ENCODE data around the gene ANXA6.

Gene ANXA6

GRCh38 chr5:151097061-151097460 is 60.5 kb downstream of the ANXA6 start:
- DNase-seq = no peak

DNA sequence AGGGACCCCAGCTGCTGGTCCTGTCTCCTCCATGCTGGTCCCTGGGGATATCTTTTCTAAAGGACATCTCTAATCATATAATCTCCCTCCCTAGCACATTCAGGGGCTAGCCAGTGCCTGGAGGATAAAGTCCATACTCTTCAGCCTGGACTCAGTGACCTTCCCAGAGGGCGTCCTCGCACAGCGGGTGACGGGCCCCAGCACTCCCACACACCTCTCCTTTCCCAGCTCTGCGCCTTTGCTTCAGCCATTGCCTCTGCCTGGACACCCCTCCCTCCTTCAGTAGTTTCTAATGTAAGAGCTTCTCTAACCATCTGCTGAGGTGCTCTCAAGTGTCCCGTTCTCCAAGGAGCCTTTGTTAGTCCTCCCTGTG is 61.6 kb downstream of the ANXA6 start:
- no peak for DNase-seq

- DNase-seq = no peak
These were observed 62.1 kb downstream of the ANXA6 start for GRCh38 chr5:151095341-151096000.

GRCh38 chr5:151094852-151095245 is 62.7 kb downstream of the ANXA6 start:
- DNase-seq = no peak

GRCh38 chr5:151094030-151094851 is 63.3 kb downstream of the ANXA6 start:
- no peak for DNase-seq

- DNase-seq = no peak
These were observed 64.1 kb downstream of the ANXA6 start for GRCh38 chr5:151093476-151093889.

GRCh38 chr5:151092762-151093161 is 64.8 kb downstream of the ANXA6 start:
- no peak for DNase-seq

DNA sequence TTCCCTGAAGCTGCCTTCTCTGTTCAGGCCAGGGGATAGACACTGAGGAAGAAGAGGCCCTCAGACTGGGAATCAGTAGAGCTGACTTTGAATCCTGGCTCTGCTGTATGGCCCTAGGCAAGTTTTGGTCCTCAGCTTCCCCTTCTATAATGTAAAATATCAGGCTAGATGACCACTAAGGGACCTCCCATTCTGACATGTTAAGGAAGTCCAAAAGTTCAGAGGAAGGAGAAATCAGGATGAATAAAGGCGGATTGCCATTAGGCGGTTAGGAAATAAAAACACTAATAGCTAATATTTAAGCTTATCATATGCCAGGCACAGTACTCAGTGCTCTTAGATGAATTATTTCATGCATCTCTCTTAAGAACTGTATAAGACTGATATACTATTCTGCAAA is 67.9 kb downstream of the ANXA6 start:
- no peak for DNase-seq

DNA sequence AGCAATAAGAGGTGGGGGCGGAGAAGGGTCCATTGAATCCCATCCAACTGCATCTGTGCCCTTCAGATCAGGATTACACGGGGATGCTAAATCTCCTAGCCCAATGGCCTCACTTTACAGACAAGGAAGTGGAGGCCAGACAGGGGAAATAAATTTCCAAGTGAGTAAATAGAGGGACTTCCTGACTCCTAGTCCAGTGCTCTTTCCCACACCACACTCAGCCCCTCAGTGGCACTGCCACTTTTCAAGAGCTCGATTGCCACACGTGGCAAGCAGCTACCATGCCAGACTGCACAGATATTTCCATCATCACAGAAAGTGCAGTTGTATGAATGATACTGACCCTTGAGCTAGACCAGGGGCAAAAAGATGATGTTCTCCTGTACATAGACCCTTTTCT is 68.6 kb downstream of the ANXA6 start:
- no peak for DNase-seq

DNA sequence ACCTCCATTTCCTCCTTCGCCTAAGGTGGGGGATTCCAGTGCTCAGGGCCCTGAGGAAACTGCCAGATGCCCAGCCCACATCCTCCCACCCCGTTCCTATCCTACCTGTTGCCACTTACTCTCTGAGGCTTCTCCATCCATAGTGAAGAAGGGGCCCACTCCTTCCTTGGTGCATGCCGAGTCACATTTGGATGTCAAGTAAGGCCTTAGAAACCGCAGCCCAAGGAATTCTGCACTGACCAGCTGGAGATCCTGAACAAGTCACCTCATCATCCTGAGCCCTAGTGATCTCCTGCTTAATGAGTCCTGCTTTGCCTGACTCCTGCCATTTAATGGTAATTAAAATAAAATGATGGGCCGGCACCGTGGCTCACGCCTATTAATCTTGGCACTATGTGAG is 70.1 kb downstream of the ANXA6 start:
- no peak for DNase-seq

- DNase-seq = no peak
These were observed 70.6 kb downstream of the ANXA6 start for GRCh38 chr5:151086905-151087360.

GRCh38 chr5:151086192-151086869 is 71.2 kb downstream of the ANXA6 start:
- no peak for DNase-seq

GRCh38 chr5:151085517-151086041 is 72.0 kb downstream of the ANXA6 start:
- DNase-seq = no peak

GRCh38 chr5:151084363-151084762 is 73.2 kb downstream of the ANXA6 start:
- no peak for DNase-seq

DNA sequence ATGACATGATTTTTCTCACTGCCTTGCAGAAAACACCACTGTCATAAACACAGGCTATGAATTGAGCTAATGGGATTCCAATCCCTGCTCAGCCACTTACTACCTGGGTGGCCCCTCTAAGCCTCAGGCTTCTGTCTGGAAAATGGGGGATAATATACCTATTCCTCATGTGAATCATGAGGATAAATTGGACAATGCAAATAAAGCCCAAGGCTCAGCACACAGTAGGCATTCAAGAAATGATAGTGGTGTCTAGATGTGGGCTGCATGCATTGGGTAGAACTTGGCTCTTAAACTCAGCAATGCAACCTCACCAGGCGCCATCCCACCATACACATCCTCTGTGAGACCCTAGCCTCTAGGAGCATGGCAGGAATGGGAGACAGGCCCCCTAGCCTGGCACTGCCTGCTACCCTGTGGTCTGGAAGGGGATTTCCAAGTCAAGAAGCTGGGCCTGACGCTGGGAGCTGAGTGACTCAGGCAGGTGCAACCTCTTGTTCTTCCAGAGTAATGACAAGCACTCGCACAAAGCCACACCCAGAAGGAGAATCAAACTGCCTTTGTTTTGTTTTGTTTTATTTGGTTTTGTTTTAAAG is 74.4 kb downstream of the ANXA6 start:
- DNase-seq = peak; percentile 17

GRCh38 chr5:151082282-151082902 is 75.2 kb downstream of the ANXA6 start:
- no peak for DNase-seq

DNA sequence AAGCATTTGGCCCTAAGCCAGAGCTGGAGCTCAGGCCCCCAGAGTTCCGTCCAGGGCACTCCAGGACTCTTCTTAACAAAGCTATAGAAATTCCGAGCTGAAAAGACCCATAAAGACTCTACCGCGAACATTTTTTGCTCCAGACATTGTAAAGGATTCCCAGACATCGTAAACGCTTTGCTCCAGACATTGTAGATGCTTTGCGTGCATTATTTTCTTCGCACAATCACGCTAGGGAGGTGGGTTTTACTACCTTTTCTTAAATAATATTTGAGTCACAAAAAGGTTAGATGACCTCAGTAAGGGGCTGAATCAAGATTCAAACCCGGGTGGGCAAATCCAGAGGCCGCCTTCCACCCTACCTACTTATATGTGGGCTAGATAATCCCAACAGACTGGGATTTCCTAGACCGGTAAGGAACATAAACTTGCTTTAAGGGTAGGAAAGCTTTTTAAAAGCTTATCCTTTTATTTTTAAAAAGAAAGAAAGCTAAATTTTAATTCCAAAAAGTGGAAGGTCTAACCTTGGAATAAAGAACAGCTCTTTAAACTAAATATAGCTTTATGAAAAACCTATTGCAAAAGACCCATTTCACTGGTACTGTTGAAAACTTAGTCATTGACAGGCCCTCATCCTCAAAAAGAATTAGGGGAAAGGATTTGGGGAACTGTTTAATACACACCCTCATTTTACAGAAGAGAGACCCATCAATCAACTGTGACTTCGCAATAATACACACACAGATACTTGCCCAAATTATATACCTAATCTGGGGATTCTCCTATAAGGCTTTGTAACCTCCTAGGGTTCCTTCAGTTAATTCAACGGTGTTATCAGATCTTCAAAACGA is 75.9 kb downstream of the ANXA6 start:
- no peak for DNase-seq

GRCh38 chr5:151080613-151081430 is 76.8 kb downstream of the ANXA6 start, which contains the start of gene TNIP1:
Gene TNIP1, minus strand, starts transcription at chr5:151081034. Its CDS starts 15,939 bp downstream, at chr5:151065095.
- DNase-seq = peak; percentile 58

DNA sequence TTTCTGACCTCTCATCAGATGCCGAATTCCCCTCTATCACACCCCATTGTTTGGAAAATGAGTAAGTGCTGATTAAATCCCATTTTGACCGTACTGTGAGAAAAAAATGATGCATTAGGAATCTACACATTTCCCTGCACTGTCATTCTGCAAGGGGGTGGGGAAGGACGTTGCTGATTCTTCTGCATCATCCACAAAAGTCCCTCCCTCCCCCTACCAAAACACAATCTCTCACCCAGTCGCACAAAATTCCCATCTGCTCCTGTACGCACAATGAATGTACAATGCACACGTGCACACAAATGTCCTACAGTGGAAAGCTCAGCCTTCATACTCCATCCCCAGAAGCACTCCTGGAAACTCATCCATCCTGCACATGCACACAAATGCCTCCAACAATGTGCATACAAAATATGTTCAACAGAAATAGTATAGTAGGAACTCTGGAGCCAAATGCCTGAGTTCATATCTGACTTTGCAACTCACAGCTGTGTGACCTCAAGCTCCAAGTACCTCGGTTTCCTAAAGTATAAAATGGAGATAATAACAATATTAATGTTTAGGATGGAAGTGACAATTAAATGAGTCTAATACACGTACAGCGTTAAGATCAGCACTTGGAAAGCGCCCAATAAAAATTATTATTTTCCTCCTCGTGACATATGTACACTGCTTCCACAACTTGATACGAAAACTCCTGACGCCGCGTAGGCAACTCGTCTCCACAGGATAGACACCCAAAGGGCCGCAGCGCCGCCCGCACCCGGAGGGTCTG is 77.6 kb downstream of the ANXA6 start:
- no peak for DNase-seq
